Stimulated activated CD4-positive, alpha-beta T cell treated with anti-CD3 and anti-CD28 coated beads, Interleukin-2, amount 100 ng/mL, for 24 hours (primary cell): ENCODE measurements around the gene IPO11.
"Not testable (repeated sequence)": the region's sequence is repeated elsewhere in the genome, so short reads cannot be mapped to it uniquely, and the experiment has no call there.

Experiments used
- DNase-seq, 2 donors: peaks; one replicate each; pipeline ENCODE4 v3.0.0-alpha.2; 2020

IPO11 gene

GRCh38 chr5:62606878-62607277 is 194.3 kb downstream of the IPO11 start:
- no peak for DNase-seq

DNA sequence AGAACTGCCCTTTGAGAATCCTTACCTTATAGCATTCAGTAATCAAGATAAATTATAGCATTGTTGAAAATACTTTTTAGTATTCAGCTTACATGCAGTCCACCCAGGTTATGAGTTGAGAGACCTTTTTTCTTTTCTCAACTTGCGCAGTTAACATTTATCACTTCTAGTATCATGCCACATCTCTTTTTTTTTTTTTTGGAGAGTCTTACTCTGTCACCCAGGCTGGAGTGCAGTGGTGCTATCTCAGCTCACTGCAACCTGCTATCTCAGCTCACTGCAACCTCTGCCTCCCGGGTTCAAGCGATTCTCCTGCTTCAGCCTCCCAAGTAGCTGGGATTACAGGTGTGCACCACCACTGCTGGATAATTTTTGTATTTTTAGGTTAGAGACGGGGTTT is 195.1 kb downstream of the IPO11 start:
- DNase-seq = no peak

- no peak for DNase-seq
Measured at GRCh38 chr5:62608529-62609511, 196.3 kb downstream of the IPO11 start.

GRCh38 chr5:62614355-62614754 is 201.8 kb downstream of the IPO11 start:
- DNase-seq = no peak

GRCh38 chr5:62616615-62617277 is 204.2 kb downstream of the IPO11 start:
- no peak for DNase-seq

GRCh38 chr5:62617943-62618342 is 205.4 kb downstream of the IPO11 start:
- no peak for DNase-seq

- no peak for DNase-seq
Measured at GRCh38 chr5:62620761-62621160, 208.2 kb downstream of the IPO11 start.

DNA sequence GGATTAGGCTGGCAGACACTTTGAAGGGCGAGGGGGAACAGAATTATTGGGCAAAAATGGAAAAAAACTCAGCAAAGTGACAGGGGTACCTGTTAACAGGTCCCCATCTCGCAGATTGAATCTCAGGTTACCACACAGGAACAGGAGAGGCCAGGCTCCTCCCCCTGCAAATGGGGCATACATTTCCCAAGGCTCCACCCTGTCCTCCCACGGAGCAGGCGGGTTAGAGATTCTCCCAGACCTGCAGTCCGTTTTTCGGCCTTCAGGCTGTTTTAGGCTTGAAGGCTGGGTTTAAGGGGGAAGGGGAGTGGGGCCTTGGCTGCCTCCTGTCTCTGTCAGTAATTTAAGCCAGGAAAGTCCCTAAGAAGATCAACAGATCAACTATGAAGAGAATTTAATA is 208.7 kb downstream of the IPO11 start:
- no peak for DNase-seq

GRCh38 chr5:62623271-62623670 is 210.7 kb downstream of the IPO11 start:
- DNase-seq = no peak

- not testable (repeated sequence) for DNase-seq
Measured at GRCh38 chr5:62624436-62624835, 211.9 kb downstream of the IPO11 start.

DNA sequence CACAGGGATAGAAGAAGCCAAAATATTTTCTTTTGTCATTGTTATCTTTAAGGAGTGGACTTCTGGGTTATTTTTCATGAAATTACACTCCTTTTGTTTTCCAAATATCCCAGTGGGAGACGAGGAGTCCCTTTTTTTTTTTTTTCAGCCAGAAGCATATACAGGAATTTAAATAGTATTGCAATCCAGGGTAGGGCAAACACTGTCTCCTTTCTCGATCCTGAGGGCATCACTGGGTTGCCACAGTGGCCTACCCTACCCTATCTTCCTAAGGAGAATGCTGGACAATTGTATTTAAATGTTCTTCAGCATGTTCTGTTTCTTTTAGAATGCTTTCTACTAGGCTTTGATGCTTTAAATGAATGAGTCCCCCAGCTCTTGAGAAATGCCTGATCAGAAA is 214.0 kb downstream of the IPO11 start:
- no peak for DNase-seq

DNA sequence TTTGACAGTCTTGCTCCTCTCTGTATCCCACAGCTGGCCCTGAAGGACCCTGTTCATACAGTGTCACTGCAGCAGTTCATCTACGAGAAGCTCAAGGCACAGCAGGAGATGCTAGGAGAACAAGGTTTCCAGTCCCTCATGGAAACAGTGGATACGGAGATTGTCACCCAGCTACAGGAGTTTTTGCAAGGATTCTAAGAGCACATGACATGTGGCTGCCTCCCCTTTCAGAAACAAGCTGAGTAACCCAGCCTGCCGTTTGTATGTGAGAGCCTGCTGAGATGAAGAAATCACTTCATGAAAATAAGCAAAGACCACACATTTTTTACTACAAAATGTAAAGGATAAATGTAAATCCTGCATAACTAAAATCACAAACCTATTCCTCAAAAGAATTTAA is 214.6 kb downstream of the IPO11 start:
- DNase-seq = no peak

DNA sequence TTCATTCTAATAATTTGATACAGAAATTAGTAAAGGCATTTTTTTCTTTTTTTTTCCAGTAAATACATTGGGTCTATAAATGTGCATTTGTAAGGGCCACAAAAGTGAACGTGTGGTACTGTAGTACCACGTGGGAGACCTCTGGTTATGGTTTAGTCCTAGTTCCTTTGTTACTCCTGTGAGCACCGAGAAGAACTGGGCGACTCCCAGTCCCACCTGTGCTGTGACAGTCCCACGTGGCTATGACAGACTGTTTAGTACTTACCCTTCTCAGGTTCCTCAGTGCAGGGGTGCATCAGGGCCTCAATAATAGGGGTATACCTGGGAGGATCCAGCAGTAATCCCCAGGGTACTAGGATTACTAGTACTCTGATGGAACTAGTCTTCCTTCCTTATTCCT is 215.3 kb downstream of the IPO11 start:
- DNase-seq = no peak

DNA sequence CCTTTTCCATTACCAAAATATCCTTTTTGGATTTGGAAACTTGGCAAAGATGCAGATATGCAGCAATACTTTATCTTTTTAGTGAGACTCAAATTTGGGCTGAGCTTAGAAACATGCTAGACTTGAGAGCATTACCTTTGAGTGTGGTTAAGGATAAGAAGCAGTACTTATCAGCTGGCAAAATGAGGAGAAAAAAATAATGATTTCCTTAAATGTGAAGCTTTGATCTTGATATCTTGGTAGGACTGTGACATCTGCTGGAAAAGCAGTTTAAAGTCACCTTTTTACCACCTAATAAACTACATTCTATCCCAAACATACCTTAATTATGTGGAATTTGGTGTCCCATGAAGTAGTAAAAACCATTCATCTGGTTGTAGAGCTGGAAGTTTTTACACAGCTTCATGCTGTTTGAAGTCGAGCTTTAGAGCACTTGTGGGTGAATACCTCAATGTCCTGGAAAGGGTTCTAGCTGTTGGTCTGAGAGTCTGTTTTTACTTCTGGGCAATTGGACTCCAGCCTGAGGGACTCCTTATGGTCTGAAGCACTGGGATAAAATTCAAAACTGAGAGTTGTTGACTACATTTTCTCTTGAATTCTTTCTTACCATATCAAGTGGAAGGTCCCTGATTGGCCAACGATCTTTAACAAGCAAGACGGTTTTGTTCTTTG is 219.5 kb downstream of the IPO11 start:
- no peak for DNase-seq

DNA sequence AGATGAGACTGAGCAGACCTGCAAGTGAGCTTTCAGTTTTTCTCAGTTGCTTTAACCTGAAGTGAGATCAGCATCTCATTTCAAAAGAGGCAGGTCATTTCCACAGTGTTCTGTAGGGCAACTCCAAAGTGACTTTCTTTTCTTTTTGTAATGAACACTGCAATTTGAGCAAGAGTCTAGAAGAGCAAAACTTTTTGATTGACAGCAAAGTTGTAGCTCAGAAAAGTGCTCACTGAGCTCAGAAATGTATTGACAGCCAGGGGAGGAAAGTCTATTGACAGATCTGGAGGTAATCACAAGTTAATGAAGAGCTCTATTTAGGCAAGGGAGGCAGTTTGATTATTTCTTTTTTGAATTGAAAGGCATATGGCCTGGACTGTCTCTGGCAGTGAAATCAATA is 220.7 kb downstream of the IPO11 start:
- no peak for DNase-seq

GRCh38 chr5:62640446-62640845 is 227.9 kb downstream of the IPO11 start:
- DNase-seq = no peak

- no peak for DNase-seq
Measured at GRCh38 chr5:62642468-62642867, 229.9 kb downstream of the IPO11 start.

DNA sequence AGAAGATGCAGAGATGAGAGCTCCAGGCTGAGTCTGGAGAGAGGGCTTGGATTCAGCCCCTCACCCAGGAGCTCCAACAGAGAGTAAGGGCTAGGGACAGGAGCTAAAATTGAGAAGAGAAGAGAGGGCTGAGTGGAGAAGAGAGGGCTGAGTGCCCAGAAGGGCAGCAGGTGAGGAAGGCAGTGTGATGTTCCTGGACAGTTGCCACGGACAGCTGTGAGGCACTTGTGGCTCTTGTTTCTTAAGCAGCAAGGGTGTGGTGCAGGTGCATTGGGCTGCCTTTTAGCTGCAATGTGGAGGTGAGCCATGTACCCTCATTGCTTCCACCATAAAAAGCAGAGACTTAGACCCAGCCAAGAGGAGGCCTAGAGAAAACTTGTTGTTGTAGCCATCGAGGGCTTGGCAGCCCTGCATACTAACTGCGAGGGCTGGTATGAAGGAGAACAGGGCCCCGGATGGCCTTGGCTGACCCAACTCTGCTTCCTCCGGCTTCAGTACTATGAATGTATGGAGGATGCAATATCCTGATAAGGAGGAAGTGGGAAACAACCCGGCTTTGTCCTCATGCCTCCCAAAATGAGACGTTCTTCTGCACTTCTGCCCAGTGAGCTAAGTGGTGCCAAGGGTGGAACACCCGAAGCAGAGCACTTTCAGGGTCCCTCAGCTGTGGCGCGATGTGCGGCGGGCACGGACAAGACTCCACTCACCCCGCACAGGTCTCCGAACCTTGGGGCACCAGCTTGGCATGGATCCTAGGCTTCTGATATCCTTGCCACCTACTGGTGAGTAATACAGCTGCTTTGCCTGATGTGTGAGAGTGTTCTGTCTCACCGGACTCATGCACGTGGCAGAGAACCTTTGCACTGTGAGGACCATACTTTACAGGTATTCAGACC is 231.2 kb downstream of the IPO11 start:
- no peak for DNase-seq

GRCh38 chr5:62645223-62645622 is 232.7 kb downstream of the IPO11 start:
- no peak for DNase-seq

DNA sequence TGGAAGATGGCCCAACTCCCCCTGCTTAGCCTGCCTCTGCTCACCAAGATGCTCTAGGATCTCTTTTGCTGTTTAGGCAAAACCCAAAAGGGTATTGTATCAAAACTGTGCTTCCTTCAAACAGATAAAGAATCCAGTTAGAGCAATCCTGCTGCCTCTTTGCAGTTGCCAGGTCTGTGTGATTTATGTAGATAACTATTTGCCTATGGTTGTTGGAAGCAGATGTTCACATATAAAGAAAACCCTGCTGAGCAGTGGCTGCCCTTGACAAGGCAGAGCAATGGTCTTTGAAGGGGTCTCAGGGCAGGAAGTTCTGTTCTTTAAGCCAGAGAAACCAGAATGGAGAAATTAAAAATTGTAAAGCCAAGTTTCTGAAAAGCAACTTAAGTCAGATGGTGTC is 234.7 kb downstream of the IPO11 start:
- no peak for DNase-seq

DNA sequence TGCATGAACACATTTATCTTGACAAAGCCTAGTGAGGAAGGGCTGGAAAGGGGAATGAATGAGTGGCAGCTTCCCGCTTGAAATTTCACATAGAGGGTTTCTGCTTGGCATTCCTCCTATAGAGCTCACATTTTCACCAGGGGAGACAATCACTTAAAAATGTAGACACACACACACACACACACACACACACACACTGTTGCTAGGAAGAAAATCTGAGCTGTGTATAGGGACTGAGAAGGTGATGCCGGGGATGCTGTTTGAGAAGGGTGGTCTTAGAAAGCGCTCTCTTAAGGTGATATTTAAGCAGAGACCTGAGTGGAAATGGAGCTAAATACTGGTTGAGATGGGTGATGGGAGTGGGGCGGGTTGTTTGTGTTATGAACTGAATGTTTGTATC is 236.5 kb downstream of the IPO11 start:
- no peak for DNase-seq

- no peak for DNase-seq
Measured at GRCh38 chr5:62649476-62650113, 237.0 kb downstream of the IPO11 start.
